Stimulated activated CD8-positive, alpha-beta memory T cell treated with anti-CD3 and anti-CD28 coated beads, Interleukin-4, amount 100 ng/mL, for 4 hours (primary cell): ENCODE data around the gene FOXE3.

Source experiments
- DNase-seq, 2 donors: peaks; one replicate each; pipeline ENCODE4 v3.0.0-alpha.2; 2020; ENCODE audit warnings: low read depth in 2 of 2, low spot score in 1 of 2

The FOXE3 gene

DNA sequence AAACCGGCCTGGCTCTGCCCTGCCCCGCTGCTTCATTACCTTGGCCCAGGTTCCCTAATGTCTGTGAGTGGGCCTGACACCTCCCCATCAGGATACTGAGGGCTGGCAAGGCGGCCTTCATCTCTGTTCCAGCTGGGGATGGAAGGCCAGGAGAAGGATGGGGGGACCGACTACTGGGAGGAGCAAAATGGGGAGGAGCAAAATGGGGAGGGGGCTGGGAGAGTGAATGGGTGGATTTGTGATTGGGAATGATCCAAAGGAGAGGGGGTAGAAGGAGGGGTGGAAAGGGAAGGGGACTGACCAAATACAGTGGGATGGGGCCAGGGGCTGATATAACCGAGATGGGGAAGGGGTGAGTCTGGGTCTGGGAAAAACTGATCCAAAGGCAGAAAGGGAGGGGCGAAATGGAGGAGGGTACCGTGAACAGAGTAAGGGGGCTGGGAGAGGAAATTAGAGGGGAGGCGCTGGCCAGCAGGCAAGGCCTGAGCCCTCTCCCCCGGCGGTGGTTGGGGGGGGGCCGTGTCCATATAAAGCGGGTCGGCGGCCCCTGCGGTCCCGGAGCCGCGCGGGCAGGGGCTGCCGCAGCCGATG is at the start of gene FOXE3:
TSS of gene FOXE3 (plus strand) at position 558 of the 591 bp plus-strand sequence. CDS start at position 589, 31 bp downstream.
- no peak for DNase-seq

DNA sequence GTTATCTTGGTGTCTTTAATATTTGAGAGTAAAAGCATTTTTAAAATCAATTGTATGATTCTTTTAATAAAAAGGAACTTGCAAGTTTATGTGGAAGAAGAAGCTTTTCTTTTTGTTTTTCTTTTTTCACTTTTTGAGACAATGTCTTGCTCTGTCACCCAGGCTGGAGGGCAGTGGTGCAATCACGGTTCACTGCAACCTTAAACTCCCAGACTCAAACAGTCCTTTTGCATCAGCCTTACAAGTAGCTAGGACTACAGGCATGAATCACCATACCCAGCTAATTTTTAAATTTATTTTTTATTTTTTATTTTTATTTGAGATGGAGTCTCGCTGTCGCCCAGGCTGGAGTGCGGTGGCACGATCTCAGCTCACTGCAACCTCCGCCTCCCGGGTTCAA is 48.4 kb upstream of the FOXE3 start:
- no peak for DNase-seq

DNA sequence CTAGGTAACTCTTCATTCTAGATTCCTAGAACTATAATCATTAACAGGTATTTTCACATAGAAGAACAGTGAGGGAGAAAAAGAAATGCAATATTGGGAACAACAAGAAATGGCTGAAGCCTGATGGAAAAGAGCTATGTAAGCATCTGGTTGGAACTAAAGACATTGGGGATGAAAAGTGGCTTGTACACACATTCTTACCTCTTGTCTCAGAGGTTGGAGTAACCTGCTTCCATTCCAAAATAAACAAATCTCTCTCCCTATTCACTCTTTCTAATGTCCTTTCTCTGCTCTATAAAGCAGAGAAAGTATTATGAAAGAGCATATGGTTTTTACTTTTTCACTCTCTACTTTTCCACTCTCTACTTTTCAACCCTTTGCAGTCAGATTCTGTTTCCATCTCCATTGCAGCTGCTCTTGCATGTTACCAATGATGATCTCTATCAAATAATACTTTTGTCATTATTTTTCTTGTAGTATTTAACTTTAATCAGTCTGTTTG is 45.0 kb upstream of the FOXE3 start:
- no peak for DNase-seq

GRCh38 chr1:47374501-47374900 is 41.6 kb upstream of the FOXE3 start:
- no peak for DNase-seq

DNA sequence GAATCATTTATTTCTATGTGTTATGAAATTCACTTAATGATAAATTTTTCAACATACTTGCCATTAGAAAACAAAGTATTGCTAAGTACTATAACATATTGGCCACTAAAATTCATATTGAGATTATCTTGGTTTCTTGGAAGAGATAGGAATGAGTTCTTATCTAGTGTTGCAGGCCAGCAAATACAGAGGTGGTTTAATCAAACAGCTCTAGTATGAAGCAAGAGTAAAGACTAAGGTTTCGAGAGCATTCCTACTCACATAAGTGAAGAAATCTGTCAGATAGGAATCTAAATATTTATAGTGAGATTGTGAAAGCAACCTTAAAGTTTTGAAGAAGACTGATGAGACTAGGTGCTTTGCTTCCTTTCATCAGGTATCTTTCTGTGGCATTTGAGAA is 37.9 kb upstream of the FOXE3 start:
- DNase-seq = no peak

GRCh38 chr1:47380699-47381098 is 35.4 kb upstream of the FOXE3 start:
- DNase-seq = no peak

GRCh38 chr1:47382399-47382983 is 33.6 kb upstream of the FOXE3 start:
- no peak for DNase-seq

DNA sequence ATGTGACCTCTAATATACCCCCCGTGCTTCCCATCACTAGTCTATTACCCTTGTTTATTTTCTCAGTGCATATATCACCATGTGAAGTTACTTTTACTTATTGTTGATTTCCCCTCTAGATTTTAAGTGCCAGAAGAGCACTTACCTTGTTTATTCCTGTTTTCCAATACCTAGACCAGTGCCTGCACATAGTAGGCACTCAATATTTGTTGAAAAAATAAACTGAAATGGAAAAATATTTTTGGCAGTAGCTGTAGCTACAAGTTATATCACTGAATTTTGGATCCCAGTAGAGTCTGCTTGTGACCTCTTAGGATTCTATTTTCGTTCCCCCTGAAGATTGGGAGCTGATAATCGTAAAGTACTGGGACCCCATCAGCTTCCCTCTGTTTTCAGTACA is 32.0 kb upstream of the FOXE3 start:
- no peak for DNase-seq

- no peak for DNase-seq
Measured at GRCh38 chr1:47385020-47385419, 31.1 kb upstream of the FOXE3 start.

- no peak for DNase-seq
Measured at GRCh38 chr1:47386268-47386667, 29.8 kb upstream of the FOXE3 start.

DNA sequence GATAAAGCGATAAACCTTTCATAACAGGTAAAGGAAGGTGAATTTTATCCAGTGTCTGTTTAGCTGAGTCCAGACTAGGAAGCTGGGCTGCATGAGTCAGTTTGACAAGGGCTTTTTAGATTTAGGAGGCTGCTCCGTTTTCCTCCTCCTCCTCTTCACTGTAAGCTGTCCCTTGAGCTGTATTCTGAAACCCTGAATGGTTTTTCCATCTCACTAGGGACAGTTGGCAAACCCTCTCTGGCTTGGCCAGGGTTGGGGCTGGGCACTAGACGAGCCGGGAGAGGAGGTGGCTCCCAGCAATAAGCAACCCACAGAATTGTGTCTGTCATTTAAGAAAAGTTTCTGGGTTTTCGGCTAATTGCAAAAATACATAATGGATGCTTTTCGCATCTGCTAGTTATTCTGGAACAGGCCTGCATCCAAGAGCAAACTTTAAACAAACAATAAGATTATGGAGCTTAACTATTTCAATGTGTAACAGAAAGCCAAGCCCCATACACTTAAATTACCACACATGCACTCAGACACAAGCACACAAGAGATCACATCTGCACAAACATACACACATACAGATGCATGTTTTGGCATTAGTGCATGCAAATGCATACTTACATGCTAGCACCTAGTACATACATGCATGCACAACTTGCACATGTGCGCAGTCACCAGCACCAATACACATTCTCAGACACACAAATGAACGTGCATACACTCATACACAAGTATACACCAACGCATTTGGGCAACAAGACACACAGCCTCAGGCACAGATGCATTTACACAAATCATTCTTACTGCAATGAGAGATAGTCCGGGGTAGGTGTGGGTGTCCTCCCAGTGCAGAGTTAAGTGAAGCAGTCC is 27.8 kb upstream of the FOXE3 start:
- DNase-seq = no peak

GRCh38 chr1:47388891-47389238 is 27.2 kb upstream of the FOXE3 start:
- no peak for DNase-seq

DNA sequence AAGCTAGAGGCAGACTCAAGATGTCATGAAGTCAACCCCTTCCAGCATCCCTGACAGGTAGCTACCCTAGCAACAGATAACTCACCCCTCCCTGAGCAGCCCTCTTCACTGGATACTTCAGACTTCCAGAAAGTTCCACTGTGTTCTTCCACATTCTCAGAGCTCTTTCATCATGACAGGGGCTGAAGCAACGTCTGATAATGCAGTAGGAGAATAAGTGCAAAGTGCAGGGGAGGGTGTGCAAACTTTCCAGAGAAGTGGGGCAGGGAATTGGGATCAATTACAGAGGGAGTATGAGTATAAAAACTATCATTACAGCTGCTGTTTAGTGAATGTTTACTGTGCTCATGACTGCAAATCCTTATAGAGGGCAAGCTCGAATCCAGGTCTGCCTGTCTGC is 26.4 kb upstream of the FOXE3 start:
- DNase-seq = no peak

DNA sequence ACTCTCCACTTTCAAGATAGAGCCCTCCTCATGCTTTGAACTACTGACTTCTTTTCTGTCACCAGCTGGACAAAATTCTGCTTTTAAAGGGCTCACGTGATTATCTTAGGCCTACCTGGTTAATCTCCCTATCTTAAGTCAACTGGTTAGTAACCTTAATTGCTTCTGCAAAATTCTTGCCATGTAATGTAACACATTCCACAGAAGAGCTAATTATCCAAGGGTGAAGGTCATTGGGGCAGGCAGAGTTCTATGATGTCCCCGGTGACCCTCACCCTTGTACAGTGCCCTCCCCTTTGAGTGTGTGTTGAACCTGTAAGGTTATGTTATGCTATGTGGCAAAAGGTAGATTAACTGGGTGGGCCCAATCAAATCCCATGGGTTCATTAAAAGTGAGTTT is 25.2 kb upstream of the FOXE3 start:
- DNase-seq = no peak

- DNase-seq = no peak
Measured at GRCh38 chr1:47393141-47393540, 22.9 kb upstream of the FOXE3 start.

DNA sequence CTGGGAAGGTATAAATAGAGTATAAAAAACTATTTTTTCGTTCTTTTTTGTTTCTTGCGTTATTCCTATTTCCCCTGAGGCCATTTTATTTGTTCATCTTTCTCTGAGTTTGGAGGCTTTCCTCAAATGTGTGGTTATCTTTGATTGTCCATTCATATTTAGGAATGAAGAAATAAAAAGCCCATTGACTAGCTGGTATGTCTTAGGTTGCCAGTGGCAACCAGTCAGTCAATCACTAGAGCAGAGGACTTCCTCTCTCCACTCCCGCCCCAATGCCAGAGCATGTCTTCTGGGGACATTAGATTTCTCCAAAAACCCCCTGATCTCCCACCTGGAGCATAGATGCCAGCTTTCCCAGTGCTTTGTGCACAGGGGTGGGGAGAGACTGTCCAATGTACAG is 20.7 kb upstream of the FOXE3 start:
- no peak for DNase-seq

- no peak for DNase-seq
Measured at GRCh38 chr1:47396671-47397196, 19.4 kb upstream of the FOXE3 start.

GRCh38 chr1:47399138-47399845 is 16.8 kb upstream of the FOXE3 start:
- no peak for DNase-seq

DNA sequence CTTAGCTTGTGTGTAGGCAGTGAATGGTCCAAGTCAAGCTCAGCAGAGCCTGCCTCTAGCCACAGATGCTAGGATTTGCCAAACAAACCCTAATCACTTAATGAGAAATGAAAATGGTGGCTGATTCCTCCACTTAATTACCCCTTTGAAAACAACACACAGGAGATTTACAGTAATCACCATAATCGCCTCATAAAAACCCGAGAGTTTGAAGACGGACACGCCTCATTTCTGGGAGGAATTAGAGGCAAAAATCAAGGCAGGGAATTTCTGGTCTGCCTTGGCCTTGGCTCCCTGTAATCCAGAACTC is 16.3 kb upstream of the FOXE3 start:
- no peak for DNase-seq

GRCh38 chr1:47401761-47402160 is 14.3 kb upstream of the FOXE3 start:
- no peak for DNase-seq

- DNase-seq = no peak
Measured at GRCh38 chr1:47402591-47402990, 13.5 kb upstream of the FOXE3 start.
